ENCODE measurements around the gene CHD1L.
"Not testable (repeated sequence)": the region's sequence is repeated elsewhere in the genome, so short reads cannot be mapped to it uniquely, and the experiment has no call there.

The CHD1L gene

DNA sequence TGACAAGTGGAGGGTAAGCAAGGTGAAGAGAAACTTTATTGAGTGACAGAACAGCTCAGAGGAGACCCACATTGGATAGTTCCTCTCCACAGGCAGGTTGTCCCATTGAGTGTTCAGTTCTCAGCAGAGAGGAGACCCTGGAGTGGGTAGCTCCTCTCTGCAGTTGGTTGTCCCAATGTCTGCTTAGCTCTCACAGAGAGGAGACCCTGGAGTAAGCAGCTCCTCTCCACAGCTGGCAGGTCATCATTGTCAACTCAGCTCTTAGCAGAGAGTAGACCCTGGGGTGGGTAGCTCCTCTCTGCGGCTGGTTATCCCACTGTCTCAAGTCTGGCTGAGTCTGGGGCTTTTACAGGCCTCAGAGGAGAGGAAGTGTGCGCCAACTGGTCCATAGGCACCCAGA, 6.0 kb upstream of the CHD1L start:
- TF ChIP-seq, protein P1, sequence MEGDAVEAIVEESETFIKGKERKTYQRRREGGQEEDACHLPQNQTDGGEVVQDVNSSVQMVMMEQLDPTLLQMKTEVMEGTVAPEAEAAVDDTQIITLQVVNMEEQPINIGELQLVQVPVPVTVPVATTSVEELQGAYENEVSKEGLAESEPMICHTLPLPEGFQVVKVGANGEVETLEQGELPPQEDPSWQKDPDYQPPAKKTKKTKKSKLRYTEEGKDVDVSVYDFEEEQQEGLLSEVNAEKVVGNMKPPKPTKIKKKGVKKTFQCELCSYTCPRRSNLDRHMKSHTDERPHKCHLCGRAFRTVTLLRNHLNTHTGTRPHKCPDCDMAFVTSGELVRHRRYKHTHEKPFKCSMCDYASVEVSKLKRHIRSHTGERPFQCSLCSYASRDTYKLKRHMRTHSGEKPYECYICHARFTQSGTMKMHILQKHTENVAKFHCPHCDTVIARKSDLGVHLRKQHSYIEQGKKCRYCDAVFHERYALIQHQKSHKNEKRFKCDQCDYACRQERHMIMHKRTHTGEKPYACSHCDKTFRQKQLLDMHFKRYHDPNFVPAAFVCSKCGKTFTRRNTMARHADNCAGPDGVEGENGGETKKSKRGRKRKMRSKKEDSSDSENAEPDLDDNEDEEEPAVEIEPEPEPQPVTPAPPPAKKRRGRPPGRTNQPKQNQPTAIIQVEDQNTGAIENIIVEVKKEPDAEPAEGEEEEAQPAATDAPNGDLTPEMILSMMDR (IDR thresholded peaks at IDR 0.05; ENCODE audit: low read depth, low read length, missing control alignments), result no peak
- DNase-seq, result no peak
- in situ Hi-C loops (cut with HindIII; ENCODE audit: low pct_ligation_motif_present, low sequenced_read_pairs), result no loop called here
- H3K36me3 ChIP-seq (replicated peaks), result no peaks in the 10 kb centered on the region
- H3K27ac ChIP-seq, result no peak overlapping the region
- H3K27me3 ChIP-seq (replicated peaks), result no peaks in the 10 kb centered on the region
- H3K4me3 ChIP-seq (ENCODE audit: low read depth, low read length), result no peak overlapping the region

DNA sequence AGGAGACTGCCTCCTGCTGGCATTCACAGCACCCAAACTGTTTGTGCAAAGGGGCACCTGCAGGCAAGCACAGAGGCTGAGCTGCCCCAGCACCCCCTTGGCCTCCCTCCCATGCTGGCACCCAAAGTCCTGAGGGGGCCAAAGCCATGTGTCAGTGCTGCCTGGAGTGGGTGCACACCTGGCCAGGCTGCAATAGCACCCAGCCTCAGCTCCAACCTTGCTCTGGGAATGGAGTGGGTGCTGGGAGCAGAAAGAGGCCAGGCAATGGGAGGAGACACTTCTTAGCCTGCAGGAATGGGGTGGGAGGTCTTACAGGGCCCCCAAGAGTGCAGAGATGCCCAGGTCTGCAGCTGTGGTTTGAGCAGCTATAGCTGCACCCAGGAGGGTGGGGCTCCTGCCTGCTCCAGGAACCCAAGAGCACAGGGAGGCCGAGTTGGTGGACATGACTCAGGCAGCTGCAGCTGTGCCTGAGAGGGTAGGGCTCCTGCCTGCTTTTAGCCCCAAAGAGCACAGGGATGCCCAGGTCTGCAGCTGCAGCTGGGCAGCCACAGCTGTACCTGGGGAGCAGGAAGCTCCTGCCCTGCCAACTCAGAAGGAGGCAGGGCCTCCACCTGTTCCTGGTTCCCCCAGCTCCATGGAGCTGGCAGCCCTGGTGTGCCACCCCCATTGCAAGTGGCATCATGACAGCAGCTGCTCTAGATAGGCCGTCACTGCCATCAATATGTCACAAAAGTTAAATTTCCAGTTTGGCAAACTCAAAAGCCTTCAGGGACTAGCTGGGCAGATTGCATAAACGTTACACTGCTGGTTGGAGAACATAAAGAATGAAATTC, 5.3 kb upstream of the CHD1L start:
- no peaks in the 10 kb centered on the region for H3K36me3 ChIP-seq (replicated peaks)
- DNase-seq, result no peak
- H3K27ac ChIP-seq, result no peak overlapping the region
- no peak overlapping the region for H3K4me3 ChIP-seq (ENCODE audit: low read depth, low read length)
- TF ChIP-seq, protein P1 (IDR thresholded peaks at IDR 0.05; ENCODE audit: low read depth, low read length, missing control alignments), result no peak
- in situ Hi-C loops (cut with HindIII; ENCODE audit: low pct_ligation_motif_present, low sequenced_read_pairs), result no loop called here
- H3K27me3 ChIP-seq (replicated peaks), result no peaks in the 10 kb centered on the region

DNA sequence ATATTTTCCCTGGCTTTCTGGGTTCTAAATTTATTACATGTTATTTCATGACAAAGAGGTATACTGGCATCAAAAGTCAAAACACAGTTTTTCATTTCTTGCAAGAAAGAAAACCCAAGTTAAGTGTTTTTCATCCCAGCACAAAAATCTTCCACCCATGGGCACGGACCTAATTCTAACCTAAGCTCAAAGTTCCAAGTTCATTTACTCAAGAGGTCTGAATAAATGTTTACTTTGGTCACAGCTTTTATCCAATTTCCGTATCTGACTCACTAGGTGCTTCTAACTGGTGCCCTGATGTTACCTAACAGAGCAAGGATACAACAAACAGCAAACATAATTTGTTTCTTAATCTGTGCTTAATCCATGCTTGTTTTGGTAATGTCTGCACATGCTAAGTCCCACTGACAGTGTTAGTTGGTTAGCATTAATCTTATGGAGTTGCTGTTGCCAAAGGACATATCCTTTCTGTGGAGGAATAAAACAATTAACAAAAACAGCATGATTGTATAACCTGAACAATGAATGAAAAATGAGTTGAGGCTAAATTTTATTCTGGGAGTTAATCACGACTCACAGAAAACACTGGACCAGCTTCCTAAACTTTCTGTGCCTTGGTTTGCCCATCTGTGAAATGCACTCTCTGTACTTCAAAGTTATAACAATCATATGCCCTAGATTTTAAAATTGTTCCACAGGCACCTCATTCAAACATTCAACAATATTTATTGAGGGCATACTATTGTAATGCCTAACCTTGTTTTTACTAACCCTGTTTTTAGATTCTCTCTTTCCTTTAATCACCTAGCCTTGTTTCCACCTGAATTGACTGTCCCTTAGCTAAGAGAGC, 4.2 kb upstream of the CHD1L start:
- in situ Hi-C loops (cut with HindIII; ENCODE audit: low pct_ligation_motif_present, low sequenced_read_pairs), result no loop called here
- no peak overlapping the region for H3K27ac ChIP-seq
- DNase-seq, result no peak
- TF ChIP-seq, protein P1 (IDR thresholded peaks at IDR 0.05; ENCODE audit: low read depth, low read length, missing control alignments), result no peak
- H3K27me3 ChIP-seq (replicated peaks), result no peaks in the 10 kb centered on the region
- no peaks in the 10 kb centered on the region for H3K36me3 ChIP-seq (replicated peaks)
- no peak overlapping the region for H3K4me3 ChIP-seq (ENCODE audit: low read depth, low read length)

DNA sequence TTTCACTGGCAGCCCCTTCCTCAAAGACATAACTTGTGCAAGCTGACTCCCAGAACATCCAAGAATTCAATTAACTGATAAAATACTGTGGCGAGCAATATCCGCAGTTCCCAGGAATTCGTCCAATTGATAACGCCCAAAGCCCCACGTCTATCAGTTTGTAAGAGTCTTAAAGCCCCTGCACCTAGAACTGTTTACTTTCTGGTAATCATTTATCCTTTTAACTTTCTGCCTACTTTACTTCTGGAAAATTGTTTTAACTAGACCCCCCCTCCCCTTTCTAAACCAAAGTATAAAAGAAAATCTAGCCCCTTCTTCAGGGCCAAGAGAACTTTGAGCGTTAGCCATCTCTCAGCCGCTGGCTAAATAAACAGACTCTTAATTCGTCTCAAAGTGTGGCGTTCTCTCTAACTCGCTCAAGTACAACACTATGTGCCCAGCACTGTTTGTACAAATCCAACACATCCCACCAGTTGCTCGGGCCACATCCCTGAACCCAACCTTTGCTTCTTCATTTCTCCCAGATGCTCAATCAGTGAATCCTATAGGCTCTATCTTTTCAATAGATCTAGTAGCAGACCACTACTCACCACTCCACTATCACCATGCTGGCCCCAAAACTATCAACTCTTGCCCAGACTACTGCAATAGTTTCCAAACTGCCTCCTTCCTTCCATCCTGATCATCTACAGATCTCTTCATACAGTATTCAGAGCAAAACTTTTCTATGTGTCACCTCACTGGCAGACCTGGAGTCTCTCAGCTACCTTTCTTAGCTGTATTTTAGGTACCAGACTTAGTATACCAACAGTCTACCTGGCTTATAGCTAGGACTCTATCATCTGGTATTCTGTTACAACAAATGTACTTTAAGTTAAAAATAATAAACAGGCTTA, 3.3 kb upstream of the CHD1L start:
- in situ Hi-C loops (cut with HindIII; ENCODE audit: low pct_ligation_motif_present, low sequenced_read_pairs), result no loop called here
- H3K4me3 ChIP-seq (ENCODE audit: low read depth, low read length), result no peak overlapping the region
- TF ChIP-seq, protein P1 (IDR thresholded peaks at IDR 0.05; ENCODE audit: low read depth, low read length, missing control alignments), result no peak
- DNase-seq, result no peak
- H3K27ac ChIP-seq, result no peak overlapping the region
- no peaks in the 10 kb centered on the region for H3K27me3 ChIP-seq (replicated peaks)
- H3K36me3 ChIP-seq (replicated peaks), result no peaks in the 10 kb centered on the region

DNA sequence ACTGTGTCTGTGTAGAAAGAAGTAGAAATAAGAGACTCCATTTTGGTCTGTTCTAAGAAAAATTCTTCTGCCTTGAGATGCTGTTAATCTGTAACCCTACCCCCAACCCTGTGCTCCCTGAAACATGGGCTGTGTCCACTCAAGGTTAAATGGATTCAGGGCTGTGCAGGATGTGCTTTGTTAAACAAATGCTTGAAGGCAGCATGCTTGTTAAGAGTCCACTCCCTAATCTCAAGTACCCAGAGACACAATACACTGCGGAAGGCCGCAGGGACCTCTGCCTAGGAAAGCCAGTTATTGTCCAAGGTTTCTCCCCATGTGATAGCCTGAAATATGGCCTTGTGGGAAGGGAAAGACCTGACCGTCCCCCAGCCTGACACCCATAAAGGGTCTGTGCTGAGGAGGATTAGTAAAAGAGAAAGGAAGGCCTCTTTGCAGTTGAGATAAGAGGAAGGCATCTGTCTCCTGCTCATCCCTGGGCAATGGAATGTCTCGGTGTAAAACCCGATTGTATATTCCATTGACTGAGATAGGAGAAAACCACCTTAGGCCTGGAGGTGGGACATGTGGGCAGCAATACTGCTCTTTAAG, 2.3 kb upstream of the CHD1L start:
- H3K27me3 ChIP-seq (replicated peaks); DNase-seq; H3K27ac ChIP-seq; H3K4me3 ChIP-seq (ENCODE audit: low read depth, low read length); H3K36me3 ChIP-seq (replicated peaks); in situ Hi-C loops (cut with HindIII; ENCODE audit: low pct_ligation_motif_present, low sequenced_read_pairs): not testable (repeated sequence)
